Heart right ventricle (tissue), 16 donors: ENCODE results near the gene PSTPIP1. TPM values are rescaled to one million over a fixed set of nuclear protein-coding genes. Genes with fewer than 3 reads are reported as not detected.

Experiments used
- ATAC-seq, 8 donors: fragments of 200-7000 bp; cut with Tn5 transposase; one replicate each; pipeline ENCODE4 v1.9.1; 2020; ENCODE audit warnings: mild to moderate bottlenecking in 8 of 8, moderate library complexity in 8 of 8, moderate number of reproducible peaks in 1 of 8
- DNase-seq, 2 donors: peaks; one replicate each; pipeline ENCODE4 v3.0.0-alpha.2; 2020
- H3K27ac ChIP-seq, 10 donors: fragments of 200-600 bp; sonication (generic) in 2 of 10; one replicate each; pipeline versions ENCODE4 v1.5.0 to v1.8.0; 2020 to 2022; ENCODE audit warnings: mild to moderate bottlenecking in 3 of 10
- H3K27me3 ChIP-seq, 7 donors: fragments of 200-600 bp; one replicate each; pipeline ENCODE4 v1.8.0; 2021 to 2022; ENCODE audit warnings: mild to moderate bottlenecking in 2 of 7
- H3K36me3 ChIP-seq, 9 donors: fragments of 200-600 bp; sonication (generic) in 1 of 9; one replicate each; pipeline versions ENCODE4 v1.5.0 to v1.8.0; 2020 to 2022; ENCODE audit warnings: mild to moderate bottlenecking in 2 of 9
- H3K4me1 ChIP-seq, 9 donors: fragments of 200-600 bp; sonication (generic) in 1 of 9; one replicate each; pipeline versions ENCODE4 v1.5.0 to v1.8.0; 2020 to 2022; ENCODE audit warnings: mild to moderate bottlenecking in 4 of 9
- H3K4me3 ChIP-seq, 10 donors: fragments of 200-600 bp; sonication (generic) in 2 of 10; one replicate each; pipeline versions ENCODE4 v1.5.0 to v1.8.0; 2020 to 2022; ENCODE audit warnings: mild to moderate bottlenecking in 7 of 10, moderate library complexity in 2 of 10
- H3K9me3 ChIP-seq, 11 donors: fragments of 200-600 bp in 10 of 11; sonication (generic) in 2 of 11; one replicate each; pipeline versions ENCODE4 v1.5.0 to v1.8.0; 2013 to 2022; ENCODE audit warnings: mild to moderate bottlenecking in 2 of 11, control low read depth in 1 of 11, moderate library complexity in 1 of 11
- CTCF ChIP-seq, 9 donors: fragments of 200-600 bp; sonication (generic) in 2 of 9; IDR thresholded peaks; one replicate each; pipeline versions ENCODE4 v1.5.0 to v1.8.0; 2021 to 2022; ENCODE audit warnings: antibody characterized with exemption in 9 of 9, mild to moderate bottlenecking in 5 of 9, moderate library complexity in 1 of 9
- WGBS, 2 donors: extraction: QIAGEN DNeasy Blood & Tissue Kit; methylation state at CpG; one replicate each; pipeline ENCODE4 v1.1.7; 2013; ENCODE audit warnings: inconsistent platforms in 1 of 2; 5-methylcytosine and 5-hydroxymethylcytosine counted together
- intact Hi-C, 10 donors: fragments of 100-400 bp; cut with DNase I; formaldehyde crosslinking; loops; one replicate each; pipeline versions ENCODE4 v1.11.1 to v1.14.2; 2022
- polyA plus RNA-seq, 2 donors: library from polyadenylated mRNA; stranded (reverse); fragments of 200-250 nt; gene quantifications; one replicate each; pipeline ENCODE4 v1.2.3, GENCODE V29; 2013
- total RNA-seq, 10 donors: library from RNA; stranded (reverse); fragmentation: NEBNext Ultra II Directional in 3 of 10; extraction: Animal tissue kit (Norgen Biotek cat#: 25700) in 3 of 10; gene quantifications; one replicate each; pipeline versions ENCODE4 v1.2.1 to v1.2.4, GENCODE V29; 2021 to 2023
- donor health status: Arrhythmogenic right ventricular cardiomyopathy.
- donor health status: ischemic (EF 13 %, LVEDD 7.1; RV severe dilation, severe dysfunction).
- donor health status: healthy with polysubstance abuse.
- donor health status: DM: no; HTN: yes; CAD: no.
- donor health status: DM: no; HTN: no; CAD: no.
- donor health status: ischemic (EF 25% LVEDD 6.9; RV normal size, moderate dysfunction).
- donor health status: ischemic (EF 25% LVEDD 5.7; RV mildly dilated, moderate dysfunction).
- donor health status: healthy.
- donor health status: DM: yes; HTN: yes; CAD: no.
- donor health status: Ischemic cardiomyopathy.
- donor health status: ischemic (EF 35%, LVEDD 5.7; RV mildly dilated, moderate dysfunction).
- donor health status: nonischemic (EF 11% LVEDD 7.7; RV severe dilation, severe dysfunction).
- donor health status: DM: yes; HTN: yes; CAD: no.
- donor health status: PGD.
- donor health status: ischemic (EF 29% LVEDD 5.4; RV normal size, mild dysfunction).
- donor health status: nonischemic (EF 23%, LVEDD 6.1; RV moderate dilation, normal function).

Gene PSTPIP1
- total and polyA plus RNA-seq, 12 donors, result 1.3 to 10.4 (median 2.9) TPM; not detected in 1

GRCh38 chr15:76974456-76975036, 20.4 kb upstream of the PSTPIP1 start:
- H3K36me3 ChIP-seq, result no peaks in the 10 kb centered on the region
- H3K4me1 ChIP-seq, result peaks cover 5 to 28% (median 15%) of the 10 kb centered on the region in 9 donors
- DNase-seq, result no peak
- H3K27ac ChIP-seq, result no peak overlapping the region
- H3K4me3 ChIP-seq, result no peak overlapping the region
- no peak for ATAC-seq
- no peaks in the 10 kb centered on the region for H3K27me3 ChIP-seq
- TF ChIP-seq CTCF (IDR thresholded peaks at IDR 0.05), result no peak
- peaks cover 0 to 12% (median 0%) of the 10 kb centered on the region in 11 donors for H3K9me3 ChIP-seq
- WGBS, 2 donors, result 58 to 70% methylated on average over 4 of the region's 4 CpGs
- intact Hi-C loops, result loop anchor here in 4 of 10 donors (5.0 to 10.0 kb wide), 3 partner anchors 43 to 50 kb away; no protein-coding TSS in a partner anchor

- H3K9me3 ChIP-seq, result peaks cover 0 to 12% (median 0%) of the 10 kb centered on the region in 11 donors
- H3K4me1 ChIP-seq, result peaks cover 5 to 28% (median 15%) of the 10 kb centered on the region in 9 donors
- 88 to 94% methylated on average over 1 of the region's 1 CpG for WGBS, 2 donors
- H3K4me3 ChIP-seq, result no peak overlapping the region
- H3K36me3 ChIP-seq, result no peaks in the 10 kb centered on the region
- H3K27ac ChIP-seq, result no peak overlapping the region
- no peak for DNase-seq
- H3K27me3 ChIP-seq, result no peaks in the 10 kb centered on the region
- intact Hi-C loops, result loop anchor here in 1 of 10 donors (10.0 kb wide), 1 partner anchor 49 kb away; no protein-coding TSS in a partner anchor
- no peak for TF ChIP-seq CTCF (IDR thresholded peaks at IDR 0.05)
- ATAC-seq, result no peak
Measured at GRCh38 chr15:76976141-76976540, 18.8 kb upstream of the PSTPIP1 start.

- Histone ChIP-seq H3K4me1 (peaks cover 5 to 28% (median 15%) of the 10 kb centered on the region in 9 donors), H3K4me3 (no peak overlapping the region), H3K36me3 (no peaks in the 10 kb centered on the region), H3K27me3 (no peaks in the 10 kb centered on the region), H3K9me3 (peaks cover 0 to 12% (median 0%) of the 10 kb centered on the region in 11 donors), H3K27ac (no peak overlapping the region)
- DNase-seq, result no peak
- no peak for TF ChIP-seq CTCF (IDR thresholded peaks at IDR 0.05)
- intact Hi-C loops, result loop anchor here in 1 of 10 donors (10.0 kb wide), 1 partner anchor 48 kb away; no protein-coding TSS in a partner anchor
- WGBS, 2 donors, result 88 to 90% methylated on average over 5 of the region's 5 CpGs
- ATAC-seq, result no peak
Measured at GRCh38 chr15:76976572-76977270, 18.2 kb upstream of the PSTPIP1 start.

- Histone ChIP-seq H3K4me1 (peaks cover 0 to 18% (median 2%) of the 10 kb centered on the region in 9 donors), H3K27ac (no peak overlapping the region), H3K9me3 (peaks cover 0 to 12% (median 0%) of the 10 kb centered on the region in 11 donors), H3K27me3 (no peaks in the 10 kb centered on the region), H3K36me3 (no peaks in the 10 kb centered on the region), H3K4me3 (no peak overlapping the region)
- no peak for ATAC-seq
- no peak for DNase-seq
- WGBS, 2 donors, result 93 to 95% methylated on average over 18 of the region's 18 CpGs
- no peak for TF ChIP-seq CTCF (IDR thresholded peaks at IDR 0.05)
- intact Hi-C loops, result loop anchor here in 1 of 10 donors (10.0 kb wide), 1 partner anchor 46 kb away; no protein-coding TSS in a partner anchor
Measured at GRCh38 chr15:76978522-76979330, 16.2 kb upstream of the PSTPIP1 start.
